ENCODE results near the gene FBXW4.
A peak's percentile ranks its signal among the peaks of the same experiment; 100 is the strongest.
"Not testable (repeated sequence)": the region's sequence is repeated elsewhere in the genome, so short reads cannot be mapped to it uniquely, and the experiment has no call there.

Gene FBXW4

GRCh38 chr10:101617102-101617823, 77.7 kb downstream of the FBXW4 start:
- no peak for DNase-seq

DNA sequence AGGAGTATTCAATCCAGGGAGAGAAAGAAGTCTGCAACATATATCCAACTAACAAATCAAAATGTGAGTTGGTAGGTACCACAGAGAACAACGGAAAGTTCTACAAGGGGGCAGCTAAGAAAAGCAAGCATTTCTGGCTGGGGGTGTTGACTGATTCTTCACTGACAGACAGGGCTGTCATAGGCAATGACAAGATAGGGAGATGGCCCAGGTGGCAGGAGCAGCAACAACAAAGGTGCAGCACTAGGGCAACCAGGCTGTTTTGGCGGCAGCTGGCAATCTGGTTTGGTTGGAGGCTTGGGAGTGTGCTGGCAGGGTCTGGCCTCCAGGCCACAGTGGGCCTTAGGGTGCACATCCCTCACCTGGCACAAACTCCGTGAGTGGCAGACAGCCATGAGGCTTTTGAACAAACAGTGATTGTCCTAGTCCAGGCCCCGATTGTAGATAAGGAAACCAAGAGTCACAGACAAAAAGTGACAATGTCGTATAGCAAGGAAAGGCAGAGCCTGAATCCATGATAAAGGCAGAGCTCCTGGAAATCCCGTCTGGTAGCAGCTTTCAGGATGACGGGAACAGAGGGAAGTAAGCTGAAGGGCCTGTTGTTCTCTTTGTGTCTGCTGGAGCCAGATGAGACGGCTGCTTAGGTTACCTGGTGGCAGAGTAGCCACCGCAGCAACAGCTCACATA, 78.4 kb downstream of the FBXW4 start:
- DNase-seq, result no peak

GRCh38 chr10:101615525-101616116, 79.3 kb downstream of the FBXW4 start:
- DNase-seq, result no peak

DNA sequence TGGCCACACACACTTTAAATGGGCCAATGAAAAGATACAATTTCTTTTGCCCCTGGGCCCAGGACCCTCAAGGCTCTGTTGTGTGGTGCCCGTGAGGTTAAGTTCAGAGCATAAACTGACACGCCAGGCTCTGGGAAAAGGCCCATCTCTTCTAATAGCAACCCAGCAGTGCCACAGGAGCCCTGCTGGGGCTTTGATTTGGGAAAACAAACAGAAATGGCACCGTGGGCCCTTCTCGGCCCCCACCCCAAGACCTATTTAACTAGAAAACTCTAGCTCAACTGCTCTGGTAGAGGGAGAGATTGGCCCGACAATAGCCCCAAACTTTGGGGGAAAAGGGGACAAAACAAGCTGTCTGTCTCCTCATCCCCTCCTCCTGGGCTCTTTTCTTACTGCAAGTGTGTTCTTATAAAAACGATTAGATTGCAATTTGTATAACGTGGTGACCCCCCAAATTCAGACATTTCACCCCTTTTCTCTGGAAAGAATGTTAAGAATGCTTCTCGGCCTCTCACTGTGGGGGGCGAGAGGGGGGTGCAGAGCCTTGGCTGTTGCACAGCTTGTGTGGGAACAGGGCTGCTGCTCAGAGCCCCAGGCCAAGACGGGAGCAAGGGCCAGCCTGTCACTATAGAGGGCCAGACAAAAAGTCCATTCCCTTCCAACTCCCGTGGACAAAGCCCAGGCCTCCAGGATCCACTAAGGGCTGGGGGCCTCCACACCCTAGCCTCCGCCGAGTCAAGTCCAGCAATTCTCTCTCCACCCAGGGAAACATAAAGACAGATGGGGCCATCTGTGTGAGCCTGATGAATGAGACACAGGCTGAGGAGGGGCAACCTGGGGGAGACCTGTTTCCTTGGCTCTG, 80.1 kb downstream of the FBXW4 start:
- no peak for DNase-seq

DNA sequence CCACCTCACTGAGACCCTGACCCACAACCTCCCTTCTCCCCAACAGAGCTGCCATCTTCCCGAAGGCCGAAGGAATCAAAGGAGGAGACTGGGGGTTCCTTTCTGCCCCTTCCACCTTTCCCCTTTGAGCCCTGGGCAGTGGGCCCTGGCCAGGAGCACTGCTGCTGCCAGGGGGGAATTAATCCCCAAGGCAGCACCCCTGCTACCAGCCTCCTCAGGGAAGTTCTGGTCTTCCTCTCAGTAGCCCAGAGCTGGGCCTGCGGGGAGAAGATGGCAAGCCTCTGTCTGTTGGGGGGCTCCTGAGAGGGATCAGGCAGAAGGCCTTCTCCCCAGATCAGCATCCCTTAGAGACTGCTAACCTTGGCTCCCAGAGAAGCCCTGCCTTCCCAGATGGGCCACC, 81.3 kb downstream of the FBXW4 start:
- no peak for DNase-seq

- DNase-seq, result no peak
Observed at GRCh38 chr10:101612872-101613271, 82.1 kb downstream of the FBXW4 start.

DNA sequence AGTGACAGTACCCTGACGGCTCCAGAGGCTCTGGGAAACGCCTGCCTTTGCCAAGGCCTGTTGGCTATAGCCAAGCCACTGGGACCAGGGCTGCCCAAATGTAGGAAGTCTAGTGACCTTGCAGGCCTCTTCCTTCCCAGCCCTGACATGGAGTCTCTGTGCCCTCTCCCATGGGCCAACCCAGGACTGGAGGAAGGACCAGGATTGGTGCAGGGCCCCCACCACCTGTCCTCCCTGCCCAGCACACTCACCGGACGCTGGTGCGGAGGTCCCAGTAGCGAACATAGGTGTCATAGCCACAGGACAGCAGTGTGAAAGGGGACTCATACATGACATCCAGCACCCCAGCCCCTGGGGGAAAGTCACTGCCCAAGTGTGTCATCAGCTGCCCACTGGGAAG, 82.9 kb downstream of the FBXW4 start:
- no peak for DNase-seq

DNA sequence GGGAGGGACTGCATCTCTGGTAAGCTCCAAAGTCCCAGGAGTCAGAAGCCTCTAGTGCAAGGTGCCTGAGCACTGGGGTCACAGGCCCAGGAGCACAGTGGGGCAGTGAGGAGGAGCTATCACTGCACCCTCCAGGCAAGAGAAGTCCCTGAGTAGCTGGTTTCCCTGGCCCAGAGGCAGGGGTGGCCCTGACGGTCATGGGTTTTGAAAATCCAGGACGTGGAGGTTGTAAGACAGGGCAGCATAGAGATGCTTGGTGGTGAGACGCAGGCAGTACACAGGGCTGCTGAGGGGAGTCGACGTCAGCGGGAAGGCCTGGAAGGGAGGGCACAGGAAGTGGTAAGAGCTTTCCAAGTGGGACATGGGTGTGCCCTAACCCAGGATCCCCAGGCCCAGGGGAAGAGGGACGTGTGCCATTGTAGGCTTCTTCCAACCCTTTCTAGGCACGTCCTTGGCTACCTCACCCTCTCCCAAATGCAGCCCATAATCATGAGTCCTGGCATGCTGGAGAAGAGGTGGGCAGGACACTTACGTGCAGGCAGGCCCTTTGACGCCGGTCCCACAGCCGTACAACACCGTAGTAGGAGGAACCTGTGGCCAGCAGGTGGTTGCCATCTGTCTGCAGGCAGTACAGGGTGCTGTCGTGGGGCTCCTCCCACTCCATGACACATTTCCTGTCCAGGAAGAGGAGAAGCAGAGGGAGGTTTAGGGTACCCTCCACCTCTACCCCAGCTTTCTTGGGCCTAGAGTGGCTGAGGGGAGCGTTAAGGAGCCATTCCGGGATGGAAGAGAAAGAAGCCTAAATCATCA, 83.7 kb downstream of the FBXW4 start:
- DNase-seq, result no peak

DNA sequence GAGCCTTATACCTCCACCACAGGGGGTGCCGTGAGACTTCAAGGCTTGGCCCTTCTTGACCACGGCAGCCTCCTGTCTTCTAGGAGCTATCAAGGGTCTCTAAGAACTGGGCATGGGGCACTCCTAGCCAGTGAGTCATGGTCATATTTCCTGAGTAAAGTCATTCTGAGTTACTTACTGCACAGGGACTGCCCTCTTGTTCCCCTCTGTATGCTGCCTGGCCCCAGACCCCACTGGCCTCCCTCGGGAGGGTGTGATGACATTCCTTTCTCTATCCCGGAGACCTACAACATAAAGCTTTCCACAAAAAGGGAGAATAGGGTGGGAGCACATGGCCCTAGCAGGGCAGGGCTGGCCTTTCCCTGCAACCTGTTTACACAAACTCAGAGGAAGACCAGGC, 85.5 kb downstream of the FBXW4 start:
- DNase-seq, result no peak

- no peak for DNase-seq
Observed at GRCh38 chr10:101607124-101607523, 87.8 kb downstream of the FBXW4 start.

GRCh38 chr10:101602761-101603398, 92.1 kb downstream of the FBXW4 start:
- peak; percentile 59 for DNase-seq

DNA sequence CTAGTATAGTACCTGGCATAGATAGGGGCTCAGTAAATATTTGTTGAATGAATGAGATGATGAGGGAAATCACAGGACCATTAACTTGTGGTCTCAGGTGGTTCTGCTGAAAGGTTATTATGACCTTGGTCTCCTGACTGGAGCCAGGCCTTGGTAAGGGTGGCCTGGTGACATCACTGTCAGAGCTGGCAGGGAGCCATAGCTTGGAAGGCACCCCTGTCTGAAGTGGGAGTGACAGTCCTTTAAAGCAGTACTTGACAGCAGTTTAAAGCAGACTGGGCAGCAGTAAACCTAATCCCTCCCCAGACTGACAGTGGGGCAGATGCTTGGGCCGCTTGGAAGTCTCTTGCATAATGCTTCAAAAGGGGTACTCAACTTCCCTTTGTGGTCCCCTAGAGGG, 93.4 kb downstream of the FBXW4 start:
- no peak for DNase-seq

DNA sequence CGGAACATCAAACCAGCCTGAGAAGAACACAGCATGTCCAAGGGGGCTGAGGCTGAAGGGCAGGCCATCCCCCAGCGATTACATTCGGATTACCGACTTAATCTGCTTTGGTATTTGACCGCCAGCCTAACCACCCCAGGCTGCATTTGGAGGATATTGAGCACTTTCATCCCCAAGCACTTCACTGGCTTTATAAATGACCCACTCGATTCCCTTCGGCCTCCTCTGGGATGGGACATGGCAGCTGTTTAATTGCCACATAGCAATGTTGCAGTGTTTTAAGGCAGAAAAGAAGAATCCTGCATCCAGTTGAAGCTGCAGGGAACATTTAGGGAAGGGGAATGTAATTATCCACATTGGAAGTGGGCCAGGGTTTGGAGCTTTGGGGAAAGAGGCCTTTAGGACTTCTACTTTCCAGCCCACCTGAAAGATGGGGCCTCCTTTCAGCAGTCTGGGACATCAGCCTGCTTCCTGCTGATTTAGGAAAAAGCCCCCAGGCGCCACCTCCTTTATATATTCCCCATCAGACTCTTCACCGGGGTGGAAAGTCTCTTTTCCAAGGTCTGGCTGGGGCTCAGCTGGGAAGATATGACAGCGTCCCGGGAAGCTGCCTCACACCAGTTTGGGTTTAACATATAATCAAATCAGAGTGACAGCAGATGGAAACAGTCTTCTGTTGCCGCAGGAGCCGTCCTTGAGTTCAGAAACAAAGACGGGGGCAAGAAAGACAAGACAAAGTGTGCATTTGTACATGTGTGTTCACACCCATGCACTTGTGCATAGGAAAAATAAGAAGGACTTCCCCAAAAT, 97.7 kb downstream of the FBXW4 start:
- no peak for DNase-seq

DNA sequence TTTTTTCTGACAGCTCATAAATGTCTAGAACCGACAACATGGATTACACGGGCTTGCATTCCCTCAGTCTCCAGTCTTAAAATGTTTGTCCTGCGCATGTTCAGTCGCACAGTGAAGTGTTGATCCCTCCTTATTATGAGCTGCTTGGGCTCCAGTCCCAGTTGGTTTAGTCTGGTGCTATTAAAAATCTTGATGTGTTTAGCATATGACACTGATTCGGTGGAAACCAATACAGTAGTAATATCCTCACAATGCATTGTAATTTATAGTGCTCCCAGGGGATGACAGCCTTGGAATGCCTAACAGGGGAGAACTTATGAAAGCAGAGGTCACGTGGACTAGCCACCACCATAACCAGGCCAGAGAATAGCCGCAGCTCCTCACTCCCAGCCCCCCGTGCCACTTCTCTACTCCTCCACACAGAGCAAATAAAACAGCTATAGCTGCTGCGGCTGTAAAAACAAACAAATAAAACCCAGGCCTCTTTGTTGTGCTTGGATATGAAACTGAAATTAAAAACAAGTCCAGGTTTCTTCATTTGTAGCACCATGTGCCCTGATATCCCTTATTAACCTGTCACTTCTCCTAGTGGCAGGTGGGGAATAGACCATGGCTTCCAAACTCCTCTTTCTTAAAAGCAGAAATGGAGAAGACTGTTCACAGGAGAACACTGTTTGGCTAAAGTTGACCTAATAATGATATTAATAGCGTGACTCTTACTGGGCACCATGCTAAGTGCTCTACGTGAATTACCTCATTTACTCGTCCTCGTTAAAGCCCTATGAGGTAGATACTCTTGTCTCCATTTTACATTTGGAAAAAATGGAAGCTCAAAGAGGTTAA, 99.2 kb downstream of the FBXW4 start:
- DNase-seq, result peak; percentile 34

GRCh38 chr10:101593331-101593730, 101.6 kb downstream of the FBXW4 start:
- not testable (repeated sequence) for DNase-seq

DNA sequence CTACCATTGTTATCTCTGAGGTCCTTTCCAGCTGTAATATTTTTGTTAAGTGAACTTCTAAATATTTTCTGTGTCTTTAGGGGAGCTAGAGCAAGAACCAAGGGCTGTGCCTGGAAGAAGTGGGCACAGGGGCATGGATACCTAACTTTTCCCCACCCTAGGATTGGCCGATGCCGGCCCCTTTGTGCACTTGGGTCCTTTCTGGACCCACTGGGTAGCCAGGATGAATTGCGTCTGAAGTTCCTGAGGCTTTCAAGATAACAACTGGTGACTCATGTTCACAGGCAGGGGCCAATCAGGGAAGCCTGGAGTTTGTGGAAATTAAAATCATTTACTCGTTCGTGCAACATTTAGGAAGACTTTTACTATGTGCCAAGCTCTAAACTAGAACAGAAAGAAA, 106.1 kb downstream of the FBXW4 start:
- no peak for DNase-seq

- DNase-seq, result peak; percentile 95
Observed at GRCh38 chr10:101587725-101588653, 107.0 kb downstream of the FBXW4 start, which contains the start of the genes DPCD and POLL. Gene DPCD, plus strand, starts transcription at chr10:101588321. Its CDS starts 16 bp downstream, at chr10:101588337. Gene POLL, minus strand, starts transcription at chr10:101588257. Its CDS starts 897 bp downstream, at chr10:101587360.

- no peak for DNase-seq
Observed at GRCh38 chr10:101585841-101586240, 109.1 kb downstream of the FBXW4 start.

All from fibroblast of skin of abdomen (primary cell).